ENCODE measurements around the gene CYP4F3.
"Not testable (repeated sequence)": the region's sequence is repeated elsewhere in the genome, so short reads cannot be mapped to it uniquely, and the experiment has no call there.

CYP4F3 gene

GRCh38 chr19:15631817-15632216 lies 8.9 kb upstream of the CYP4F3 start:
- DNase-seq, result no peak

DNA sequence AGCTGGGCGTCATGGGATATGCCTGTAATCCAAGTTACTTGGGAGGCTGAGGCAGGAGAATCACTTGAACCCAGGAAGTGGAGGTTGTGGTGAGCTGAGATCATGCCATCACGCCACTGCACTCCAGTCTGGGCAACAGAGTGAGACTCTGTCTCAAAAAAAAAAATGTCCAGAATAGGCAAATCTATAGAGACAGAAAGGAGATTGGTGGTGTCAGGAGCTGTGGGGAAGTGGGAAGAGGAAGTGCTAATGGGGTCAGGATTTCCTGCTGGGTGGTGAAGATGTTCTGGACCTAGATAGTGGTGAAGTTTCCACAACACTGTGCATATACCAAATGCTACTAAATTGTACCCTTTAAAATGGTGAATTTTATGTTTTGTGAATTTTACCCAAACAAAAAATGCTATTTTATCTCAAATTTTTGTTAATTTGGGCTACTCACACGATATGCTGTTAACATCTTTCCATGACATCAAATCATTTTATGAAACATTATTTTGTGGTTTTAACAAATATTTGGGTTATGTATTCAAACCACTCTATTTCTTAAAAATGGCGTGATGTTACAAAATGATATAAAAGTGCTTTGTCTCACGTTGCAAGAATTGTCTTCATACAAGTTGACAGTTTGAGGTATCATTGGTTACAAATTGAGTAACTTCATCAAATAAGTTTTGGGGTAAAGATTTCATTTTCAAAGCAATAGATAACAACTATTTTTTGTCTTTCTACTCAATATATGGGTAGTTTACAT lies 7.4 kb upstream of the CYP4F3 start:
- no peak for DNase-seq

DNA sequence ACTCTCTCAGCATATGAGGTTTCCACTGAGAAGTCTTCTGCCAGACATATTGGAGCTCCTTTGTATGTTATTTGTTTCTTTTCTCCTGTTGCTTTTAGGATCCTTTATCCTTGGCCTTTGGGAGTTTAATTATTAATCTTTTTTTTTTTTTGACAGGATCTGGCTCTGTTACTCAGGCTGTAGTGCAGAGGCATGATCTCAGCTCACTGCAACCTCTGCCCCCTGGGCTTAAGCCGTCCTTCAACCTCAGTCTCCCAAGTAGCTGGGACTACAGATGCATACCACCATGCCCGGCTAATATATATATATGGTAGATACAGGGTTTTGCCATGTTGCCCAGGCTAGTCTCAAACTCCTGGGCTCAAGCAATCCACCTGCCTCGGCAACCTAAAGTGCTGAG lies 6.6 kb upstream of the CYP4F3 start:
- DNase-seq, result no peak

- DNase-seq, result no peak
These were observed 5.5 kb upstream of the CYP4F3 start for GRCh38 chr19:15635016-15635805.

DNA sequence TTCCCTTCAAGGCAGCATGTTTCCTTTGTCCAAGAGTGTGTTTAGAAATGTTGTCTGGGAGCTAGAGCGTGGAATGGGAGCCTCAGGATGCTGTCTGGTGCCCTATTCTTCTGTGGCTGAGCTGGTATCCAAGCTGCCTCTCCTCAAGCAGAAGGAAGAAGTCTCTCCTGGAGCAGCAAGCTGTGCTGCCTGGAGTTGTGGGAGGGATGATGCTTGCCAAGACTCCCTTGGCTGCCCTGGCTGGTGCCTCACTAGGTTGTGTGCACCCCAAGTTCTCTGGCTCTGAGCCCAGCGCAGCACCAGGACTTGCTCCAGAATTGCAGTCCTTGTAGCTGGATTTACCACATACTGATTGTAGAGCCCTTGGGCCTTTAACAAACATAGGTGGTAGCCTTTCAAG lies 4.7 kb upstream of the CYP4F3 start:
- no peak for DNase-seq

- no peak for DNase-seq
These were observed 1.1 kb upstream of the CYP4F3 start for GRCh38 chr19:15639596-15639995.

GRCh38 chr19:15640904-15641597 lies 354 bp downstream of the CYP4F3 start:
- DNase-seq, result no peak

DNA sequence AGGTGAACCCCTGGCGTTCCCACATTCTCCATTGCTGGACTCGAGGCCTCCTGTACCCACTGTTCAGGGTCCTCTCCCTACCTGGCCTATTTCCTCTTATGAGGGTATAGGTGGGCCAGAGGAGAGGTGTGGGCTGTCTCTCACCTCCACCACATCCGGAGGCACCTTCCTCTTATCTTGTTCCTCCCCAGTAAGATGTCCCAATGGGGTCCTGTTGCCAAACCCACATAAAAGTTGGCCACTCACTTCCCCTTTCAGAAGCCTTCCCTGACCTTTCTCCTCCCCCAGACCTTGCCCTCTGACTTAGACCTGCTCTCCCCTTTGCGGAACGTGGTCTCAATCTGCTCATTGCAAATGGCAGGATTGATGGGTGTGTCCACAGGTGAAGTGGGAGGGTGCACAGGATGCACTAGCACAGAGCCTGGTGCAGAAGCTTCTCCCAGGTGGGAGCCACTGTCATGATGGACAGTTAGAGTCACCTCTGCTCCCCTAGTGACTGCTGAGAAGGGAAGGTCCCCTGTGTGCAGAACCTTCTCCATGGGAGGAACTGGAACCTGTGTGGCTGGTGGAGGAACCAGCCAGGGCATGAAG lies 1.3 kb downstream of the CYP4F3 start:
- no peak for DNase-seq

GRCh38 chr19:15642807-15643206 lies 2.1 kb downstream of the CYP4F3 start:
- no peak for DNase-seq

GRCh38 chr19:15643387-15643786 lies 2.7 kb downstream of the CYP4F3 start:
- no peak for DNase-seq

GRCh38 chr19:15644066-15644741 lies 3.5 kb downstream of the CYP4F3 start:
- no peak for DNase-seq

GRCh38 chr19:15644816-15645215 lies 4.1 kb downstream of the CYP4F3 start:
- no peak for DNase-seq

DNA sequence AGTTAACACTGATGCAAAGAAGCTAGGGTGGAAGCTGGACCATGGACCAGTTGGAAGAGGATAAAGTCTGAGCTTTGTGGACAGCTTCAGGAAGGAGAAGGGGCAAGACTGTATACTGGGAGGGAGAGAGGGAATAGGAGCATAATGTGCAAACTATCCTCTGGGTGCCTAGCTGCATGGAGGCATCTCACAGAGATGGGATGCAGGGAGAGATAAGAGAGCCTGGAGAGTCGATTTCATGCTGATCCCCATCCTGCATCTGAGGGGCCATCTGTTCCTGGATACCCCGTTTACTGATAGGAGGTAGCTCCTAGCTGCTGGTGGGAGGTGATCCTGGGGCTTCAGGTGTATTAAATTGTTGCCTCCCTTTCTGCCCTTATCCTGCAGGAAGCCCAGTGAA lies 8.8 kb downstream of the CYP4F3 start:
- DNase-seq, result no peak

DNA sequence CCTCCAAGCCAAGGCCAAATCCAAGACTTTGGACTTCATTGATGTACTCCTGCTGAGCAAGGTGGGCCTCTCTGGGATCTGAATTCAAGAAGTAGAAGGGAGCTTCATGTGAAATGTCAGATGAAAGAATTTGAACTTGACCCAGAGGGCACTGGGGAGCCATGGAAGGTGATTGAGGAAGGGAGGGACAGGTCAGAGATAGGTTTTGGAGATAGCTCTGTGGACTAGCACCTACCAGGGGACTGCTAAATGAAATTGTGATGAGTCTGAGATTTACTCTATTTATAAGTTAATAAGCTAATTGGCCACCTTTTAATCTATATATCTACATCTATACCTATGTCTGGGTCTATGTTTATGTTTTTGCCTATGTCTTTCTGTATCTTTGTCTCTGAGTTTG lies 9.4 kb downstream of the CYP4F3 start:
- DNase-seq, result not testable (repeated sequence)

DNA sequence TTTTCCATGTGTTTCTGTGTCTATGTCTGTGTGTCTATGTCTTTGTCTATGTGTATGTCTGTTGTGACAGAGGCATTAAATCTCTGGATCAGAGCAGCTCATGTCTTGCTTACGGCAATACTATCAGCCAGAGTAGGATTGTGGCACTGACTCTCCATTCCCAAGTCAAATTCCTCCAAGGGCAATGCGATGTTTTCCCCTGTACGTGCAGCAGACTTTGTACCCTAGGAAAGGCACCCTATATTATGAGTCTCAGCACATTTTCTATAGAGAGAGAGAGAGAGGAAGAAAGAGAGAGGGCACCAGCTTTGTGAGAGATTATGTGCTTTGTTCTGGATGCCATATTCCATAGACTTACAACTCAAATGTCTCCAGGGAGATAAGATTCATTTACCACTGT lies 11.1 kb downstream of the CYP4F3 start:
- no peak for DNase-seq

DNA sequence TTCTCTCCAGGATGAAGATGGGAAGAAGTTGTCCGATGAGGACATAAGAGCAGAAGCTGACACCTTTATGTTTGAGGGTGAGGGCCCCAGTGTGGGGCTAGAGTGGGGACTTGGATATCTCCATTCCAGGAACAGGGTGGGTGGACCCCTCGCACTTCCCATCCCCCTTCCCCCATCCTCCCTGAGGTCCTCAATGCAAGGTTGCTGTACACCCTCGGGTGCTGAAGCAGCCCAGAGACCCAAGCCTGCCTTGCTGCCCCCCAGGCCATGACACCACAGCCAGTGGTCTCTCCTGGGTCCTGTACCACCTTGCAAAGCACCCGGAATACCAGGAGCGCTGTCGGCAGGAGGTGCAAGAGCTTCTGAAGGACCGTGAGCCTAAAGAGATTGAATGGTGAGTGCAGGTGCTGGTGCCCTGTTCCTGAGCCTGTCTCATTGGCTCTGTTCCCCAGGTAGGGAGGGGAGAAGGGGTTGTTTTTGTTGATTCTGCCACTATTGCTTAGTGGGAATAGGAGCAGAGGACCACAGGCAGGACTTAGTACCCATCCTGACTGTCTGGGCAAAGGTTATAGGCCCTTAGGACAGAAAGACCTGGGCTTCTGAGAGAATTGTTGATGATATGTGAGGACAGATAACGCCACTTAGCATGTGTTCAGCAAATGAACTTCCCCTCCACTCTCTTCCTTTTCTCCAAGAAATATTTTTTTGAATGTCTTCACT lies 12.0 kb downstream of the CYP4F3 start:
- DNase-seq, result no peak

DNA sequence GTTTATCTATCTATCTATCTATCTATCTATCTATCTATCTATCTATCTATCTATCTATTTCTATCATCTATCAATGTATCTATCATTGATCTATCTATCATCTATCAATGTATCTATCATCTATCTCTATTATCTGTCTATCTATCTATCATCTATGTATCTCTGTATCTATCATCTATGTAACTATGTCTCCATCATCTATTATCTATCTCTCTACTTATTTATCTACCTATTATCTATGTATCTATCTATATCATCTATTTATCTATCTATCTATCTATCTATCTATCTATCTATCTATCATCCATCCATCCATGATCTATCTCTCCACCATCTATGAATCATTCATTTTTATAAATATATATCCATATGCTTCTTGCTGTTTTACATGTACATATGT lies 15.8 kb downstream of the CYP4F3 start:
- DNase-seq, result no peak

GRCh38 chr19:15663247-15663646 lies 22.6 kb downstream of the CYP4F3 start:
- DNase-seq, result no peak

DNA sequence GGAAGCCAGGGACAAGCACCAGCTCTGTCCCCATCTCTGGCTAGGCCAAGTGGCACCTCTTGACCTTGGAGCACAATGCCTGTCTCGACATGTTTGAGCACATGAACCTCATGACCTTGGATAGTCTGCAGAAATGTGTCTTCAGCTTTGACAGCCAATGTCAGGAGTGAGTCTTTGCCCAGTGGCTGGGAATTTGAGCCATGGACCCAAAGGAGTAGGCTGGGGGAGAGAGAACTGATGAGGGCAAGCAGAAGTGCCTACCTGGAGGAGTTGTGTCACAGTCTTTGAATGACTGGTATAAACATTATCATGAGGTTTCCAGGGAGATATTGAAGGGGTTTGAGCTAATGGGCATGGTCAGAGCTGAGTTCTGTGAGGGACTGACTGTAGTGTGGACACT lies 25.5 kb downstream of the CYP4F3 start:
- no peak for DNase-seq

- DNase-seq, result no peak
These were observed 26.2 kb downstream of the CYP4F3 start for GRCh38 chr19:15666883-15667282.

GRCh38 chr19:15669440-15669839 lies 28.7 kb downstream of the CYP4F3 start:
- DNase-seq, result no peak

- no peak for DNase-seq
These were observed 29.2 kb downstream of the CYP4F3 start for GRCh38 chr19:15669891-15670290.

All from NCI-H2081 treated with DMSO at 0.1 percent for 48 hours (cell line).